Adrenal gland (tissue), 5 donors: ENCODE data around the gene PARVB.

Source experiments
- POLR2A ChIP-seq, 2 donors: fragments of 450-650 bp; IDR thresholded peaks; one replicate each; pipeline ENCODE4 v1.6.1; 2017; ENCODE audit warnings: antibody characterized with exemption in 2 of 2, mild to moderate bottlenecking in 2 of 2, moderate library complexity in 1 of 2
- TF ChIP-seq, protein P1 (sequence below), 6 experiments: fragments of 450-650 bp in 4 of 6; fragments of 200-600 bp in 2 of 6; sonication (generic) in 1 of 6; IDR thresholded peaks; 1 replicate in 5 of 6; 2 replicates in 1 of 6; pipeline versions ENCODE4 v1.5.1 to v1.8.0; 2016 to 2021; ENCODE audit warnings: antibody characterized with exemption in 6 of 6, mild to moderate bottlenecking in 2 of 6, moderate library complexity in 1 of 6
- donor health status: DM: no; HTN: no; CAD: no.

- TF ChIP-seq, protein P1, sequence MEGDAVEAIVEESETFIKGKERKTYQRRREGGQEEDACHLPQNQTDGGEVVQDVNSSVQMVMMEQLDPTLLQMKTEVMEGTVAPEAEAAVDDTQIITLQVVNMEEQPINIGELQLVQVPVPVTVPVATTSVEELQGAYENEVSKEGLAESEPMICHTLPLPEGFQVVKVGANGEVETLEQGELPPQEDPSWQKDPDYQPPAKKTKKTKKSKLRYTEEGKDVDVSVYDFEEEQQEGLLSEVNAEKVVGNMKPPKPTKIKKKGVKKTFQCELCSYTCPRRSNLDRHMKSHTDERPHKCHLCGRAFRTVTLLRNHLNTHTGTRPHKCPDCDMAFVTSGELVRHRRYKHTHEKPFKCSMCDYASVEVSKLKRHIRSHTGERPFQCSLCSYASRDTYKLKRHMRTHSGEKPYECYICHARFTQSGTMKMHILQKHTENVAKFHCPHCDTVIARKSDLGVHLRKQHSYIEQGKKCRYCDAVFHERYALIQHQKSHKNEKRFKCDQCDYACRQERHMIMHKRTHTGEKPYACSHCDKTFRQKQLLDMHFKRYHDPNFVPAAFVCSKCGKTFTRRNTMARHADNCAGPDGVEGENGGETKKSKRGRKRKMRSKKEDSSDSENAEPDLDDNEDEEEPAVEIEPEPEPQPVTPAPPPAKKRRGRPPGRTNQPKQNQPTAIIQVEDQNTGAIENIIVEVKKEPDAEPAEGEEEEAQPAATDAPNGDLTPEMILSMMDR (IDR thresholded peaks at IDR 0.05), result no peak
- TF ChIP-seq POLR2A (IDR thresholded peaks at IDR 0.05), result no peak
Observed at GRCh38 chr22:44039566-44040171, 15.6 kb downstream of the PARVB start.
